ENCODE data around the gene LRIT3. TPM values are rescaled to one million over a fixed set of nuclear protein-coding genes. Genes with fewer than 3 reads are reported as not detected.

LRIT3 gene
- total RNA-seq, 1 experiment from 2014 or later = 0.26 TPM

GRCh38 chr4:109886303-109886702 is 38.4 kb downstream of the LRIT3 start:
- no TSS peak for BruUV-seq (replicated peaks)
- POLR2A ChIA-PET (ENCODE audit: low non-redundant PET) = no interaction called here
- no peak for DNase-seq (ENCODE audit: low spot score)
- no peak for TF ChIP-seq EZH2 (IDR thresholded peaks at IDR 0.05; ENCODE audit: borderline replicate concordance, low read depth, low read length, poor library complexity, severe bottlenecking)
- no peak for TF ChIP-seq CTCF (conservative IDR thresholded peaks at IDR 0.05; ENCODE audit: low read depth, low read length)
- Histone ChIP-seq H3K4me1 (ENCODE audit: insufficient read depth, low read length, poor library complexity, severe bottlenecking) (peaks cover 12% of the 10 kb centered on the region), H3K9me3 (ENCODE audit: low read depth, low read length, poor library complexity, severe bottlenecking) (no peaks in the 10 kb centered on the region), H3K36me3 (ENCODE audit: insufficient read depth, low read length, poor library complexity, severe bottlenecking) (no peaks in the 10 kb centered on the region), H3K4me3 (ENCODE audit: low read depth, low read length, poor library complexity, severe bottlenecking) (no peak overlapping the region), H3K27ac (ENCODE audit: low read depth, low read length, poor library complexity, severe bottlenecking) (no peak overlapping the region), H3K27me3 (replicated peaks; ENCODE audit: insufficient read depth, low read depth, low read length, poor library complexity) (no peaks in the 10 kb centered on the region)
- CTCF ChIA-PET = no interaction called here
- intact Hi-C loops (cut with micrococcal nuclease; ENCODE audit: unreplicated experiment) = no loop called here

- Histone ChIP-seq H3K4me3 (ENCODE audit: low read depth, low read length, poor library complexity, severe bottlenecking) (no peak overlapping the region), H3K9me3 (ENCODE audit: low read depth, low read length, poor library complexity, severe bottlenecking) (no peaks in the 10 kb centered on the region), H3K4me1 (ENCODE audit: insufficient read depth, low read length, poor library complexity, severe bottlenecking) (peaks cover 12% of the 10 kb centered on the region), H3K27me3 (replicated peaks; ENCODE audit: insufficient read depth, low read depth, low read length, poor library complexity) (no peaks in the 10 kb centered on the region), H3K36me3 (ENCODE audit: insufficient read depth, low read length, poor library complexity, severe bottlenecking) (no peaks in the 10 kb centered on the region), H3K27ac (ENCODE audit: low read depth, low read length, poor library complexity, severe bottlenecking) (no peak overlapping the region)
- intact Hi-C loops (cut with micrococcal nuclease; ENCODE audit: unreplicated experiment) = no loop called here
- peak; percentile 61 for DNase-seq (ENCODE audit: low spot score)
- no peak for TF ChIP-seq CTCF (conservative IDR thresholded peaks at IDR 0.05; ENCODE audit: low read depth, low read length)
- TF ChIP-seq EZH2 (IDR thresholded peaks at IDR 0.05; ENCODE audit: borderline replicate concordance, low read depth, low read length, poor library complexity, severe bottlenecking) = no peak
- CTCF ChIA-PET = interaction anchor here (0.7 kb wide), 1 partner anchor 92 kb away, joined by 3 read pairs; no protein-coding TSS in a partner anchor
- POLR2A ChIA-PET (ENCODE audit: low non-redundant PET) = no interaction called here
- BruUV-seq (replicated peaks) = no TSS peak
Measured at GRCh38 chr4:109887071-109887470, 39.2 kb downstream of the LRIT3 start.

GRCh38 chr4:109890076-109890475 is 42.2 kb downstream of the LRIT3 start:
- POLR2A ChIA-PET (ENCODE audit: low non-redundant PET) = no interaction called here

More at GRCh38 chr4:109890076-109890475, 42.2 kb downstream of the LRIT3 start:
- no peaks in the 10 kb centered on the region for H3K27me3 ChIP-seq (replicated peaks; ENCODE audit: insufficient read depth, low read depth, low read length, poor library complexity)
- no peaks in the 10 kb centered on the region for H3K36me3 ChIP-seq (ENCODE audit: insufficient read depth, low read length, poor library complexity, severe bottlenecking)
- no TSS peak for BruUV-seq (replicated peaks)
- H3K9me3 ChIP-seq (ENCODE audit: low read depth, low read length, poor library complexity, severe bottlenecking) = no peaks in the 10 kb centered on the region
- CTCF ChIA-PET = no interaction called here
- intact Hi-C loops (cut with micrococcal nuclease; ENCODE audit: unreplicated experiment) = no loop called here
- no peak for DNase-seq (ENCODE audit: low spot score)
- H3K4me3 ChIP-seq (ENCODE audit: low read depth, low read length, poor library complexity, severe bottlenecking) = no peak overlapping the region
- H3K27ac ChIP-seq (ENCODE audit: low read depth, low read length, poor library complexity, severe bottlenecking) = no peak overlapping the region
- H3K4me1 ChIP-seq (ENCODE audit: insufficient read depth, low read length, poor library complexity, severe bottlenecking) = peaks cover 12% of the 10 kb centered on the region
- TF ChIP-seq EZH2 (IDR thresholded peaks at IDR 0.05; ENCODE audit: borderline replicate concordance, low read depth, low read length, poor library complexity, severe bottlenecking) (no peak), CTCF (conservative IDR thresholded peaks at IDR 0.05; ENCODE audit: low read depth, low read length) (no peak)
